GM18507 (cell line): ENCODE data around the gene SEMA4C.
A peak's percentile ranks its signal among the peaks of the same experiment; 100 is the strongest.

ENCODE experiments used
- DNase-seq: peaks from one replicate; pipeline ENCODE4 v3.0.0; 2011; ENCODE audit warnings: low read depth; ENCODE audit not compliant: insufficient read length; ENCODE audit errors: extremely low spot score
- FAIRE-seq: peaks from 2 replicates; lab custom pipeline; 2011; peaks lifted over from hg19 to GRCh38; lab: Jason Lieb, UNC

SEMA4C gene

GRCh38 chr2:96883306-96883705 lies 13.4 kb upstream of the SEMA4C start:
- FAIRE-seq = no peak
- DNase-seq = no peak

- DNase-seq (no peak), FAIRE-seq (no peak)
Observed at GRCh38 chr2:96882906-96883305, 13.0 kb upstream of the SEMA4C start.

GRCh38 chr2:96882230-96882629 lies 12.3 kb upstream of the SEMA4C start:
- no peak for FAIRE-seq
- no peak for DNase-seq

- no peak for FAIRE-seq
- no peak for DNase-seq
Observed at GRCh38 chr2:96881349-96882195, 11.7 kb upstream of the SEMA4C start.

- DNase-seq (no peak), FAIRE-seq (no peak)
Observed at GRCh38 chr2:96880891-96881273, 11.0 kb upstream of the SEMA4C start.

GRCh38 chr2:96879545-96880040 lies 9.7 kb upstream of the SEMA4C start:
- DNase-seq = no peak
- FAIRE-seq = no peak

GRCh38 chr2:96878796-96879544 lies 9.1 kb upstream of the SEMA4C start:
- no peak for DNase-seq
- no peak for FAIRE-seq

- DNase-seq = no peak
- no peak for FAIRE-seq
Observed at GRCh38 chr2:96878171-96878570, 8.3 kb upstream of the SEMA4C start.

- no peak for FAIRE-seq
Observed at GRCh38 chr2:96877631-96878092, 7.8 kb upstream of the SEMA4C start.

GRCh38 chr2:96877042-96877451 lies 7.2 kb upstream of the SEMA4C start:
- no peak for FAIRE-seq
- no peak for DNase-seq

More at GRCh38 chr2:96877631-96878092, 7.8 kb upstream of the SEMA4C start:
- no peak for DNase-seq

GRCh38 chr2:96876269-96877041 lies 6.6 kb upstream of the SEMA4C start:
- DNase-seq = no peak

GRCh38 chr2:96875498-96876268 lies 5.8 kb upstream of the SEMA4C start:
- FAIRE-seq (no peak), DNase-seq (no peak)

More at GRCh38 chr2:96876269-96877041, 6.6 kb upstream of the SEMA4C start:
- FAIRE-seq = no peak

- DNase-seq (no peak), FAIRE-seq (peak; percentile 80)
Observed at GRCh38 chr2:96874198-96874831, 4.4 kb upstream of the SEMA4C start.

- DNase-seq (no peak), FAIRE-seq (no peak)
Observed at GRCh38 chr2:96873651-96874096, 3.8 kb upstream of the SEMA4C start.

GRCh38 chr2:96872591-96873349 lies 2.9 kb upstream of the SEMA4C start:
- FAIRE-seq (no peak), DNase-seq (no peak)

GRCh38 chr2:96870626-96871255 lies 861 bp upstream of the SEMA4C start:
- DNase-seq (no peak), FAIRE-seq (no peak)

GRCh38 chr2:96869281-96869821 lies 529 bp downstream of the SEMA4C start:
- DNase-seq = no peak
- no peak for FAIRE-seq
